RWPE2 (cell line): ENCODE measurements around the gene ZDHHC17.

ENCODE experiments used
- ATAC-seq: fragments of 200-7000 bp; cut with Tn5 transposase; 3 replicates; pipeline ENCODE4 v1.9.1; 2021; ENCODE audit warnings: low read depth
- DNase-seq: peaks from one replicate; pipeline ENCODE4 v3.0.0-alpha.2; 2020; ENCODE audit warnings: low spot score
- H3K27ac ChIP-seq: fragments of 450-650 bp; 2 replicates; pipeline ENCODE4 v1.5.1; 2017; ENCODE audit warnings: mild to moderate bottlenecking; ENCODE audit not compliant: poor library complexity, severe bottlenecking
- H3K27me3 ChIP-seq: fragments of 250-450 bp; sonication (Bioruptor Pico); 2 replicates; pipeline ENCODE4 v1.5.1; 2021; ENCODE audit warnings: mild to moderate bottlenecking, moderate library complexity; ENCODE audit not compliant: insufficient read depth, poor library complexity, severe bottlenecking
- H3K36me3 ChIP-seq: fragments of 250-450 bp; sonication (Bioruptor Pico); 2 replicates; pipeline ENCODE4 v1.5.1; 2020; ENCODE audit warnings: low read depth, mild to moderate bottlenecking, moderate library complexity
- H3K4me1 ChIP-seq: fragments of 250-450 bp; sonication (Bioruptor Pico); 2 replicates; pipeline ENCODE4 v1.5.1; 2021; ENCODE audit warnings: mild to moderate bottlenecking, moderate library complexity; ENCODE audit not compliant: insufficient read depth, poor library complexity, severe bottlenecking
- H3K4me3 ChIP-seq: fragments of 250-450 bp; sonication (Bioruptor Pico); 2 replicates; pipeline ENCODE4 v1.5.1; 2021; ENCODE audit warnings: mild to moderate bottlenecking, moderate library complexity; ENCODE audit not compliant: severe bottlenecking
- H3K9me3 ChIP-seq: fragments of 250-450 bp; sonication (Bioruptor Pico); 2 replicates; pipeline ENCODE4 v1.5.1; 2021; ENCODE audit warnings: mild to moderate bottlenecking, moderate library complexity; ENCODE audit not compliant: severe bottlenecking
- TF ChIP-seq, protein P1 (sequence below): fragments of 450-650 bp; IDR thresholded peaks from one replicate; pipeline ENCODE4 v1.5.1; 2017; ENCODE audit warnings: mild to moderate bottlenecking, moderate library complexity; ENCODE audit not compliant: poor library complexity, severe bottlenecking

ZDHHC17 gene

DNA sequence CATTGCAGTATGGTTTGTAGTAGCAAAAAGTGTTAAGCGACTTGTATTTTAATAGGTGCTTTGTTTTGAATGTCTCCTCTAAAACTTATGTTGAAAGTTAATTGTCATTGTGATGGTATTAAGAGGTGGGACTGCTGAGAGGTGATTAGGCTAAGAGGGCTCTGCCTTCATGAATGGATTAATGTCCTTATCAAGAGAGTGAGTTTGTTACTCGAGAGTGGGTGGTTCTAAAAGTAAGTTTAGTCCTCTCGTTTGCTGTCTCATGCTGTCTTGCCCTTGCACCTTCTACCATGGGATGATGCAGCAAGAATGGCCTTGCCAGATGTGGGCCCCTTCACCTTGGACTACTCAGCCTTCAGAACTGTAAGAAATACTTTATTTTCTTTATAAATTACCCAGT, 17.4 kb downstream of the ZDHHC17 start:
- no peaks in the 10 kb centered on the region for H3K27me3 ChIP-seq
- H3K4me1 ChIP-seq, result peaks cover 6% of the 10 kb centered on the region
- TF ChIP-seq, protein P1, sequence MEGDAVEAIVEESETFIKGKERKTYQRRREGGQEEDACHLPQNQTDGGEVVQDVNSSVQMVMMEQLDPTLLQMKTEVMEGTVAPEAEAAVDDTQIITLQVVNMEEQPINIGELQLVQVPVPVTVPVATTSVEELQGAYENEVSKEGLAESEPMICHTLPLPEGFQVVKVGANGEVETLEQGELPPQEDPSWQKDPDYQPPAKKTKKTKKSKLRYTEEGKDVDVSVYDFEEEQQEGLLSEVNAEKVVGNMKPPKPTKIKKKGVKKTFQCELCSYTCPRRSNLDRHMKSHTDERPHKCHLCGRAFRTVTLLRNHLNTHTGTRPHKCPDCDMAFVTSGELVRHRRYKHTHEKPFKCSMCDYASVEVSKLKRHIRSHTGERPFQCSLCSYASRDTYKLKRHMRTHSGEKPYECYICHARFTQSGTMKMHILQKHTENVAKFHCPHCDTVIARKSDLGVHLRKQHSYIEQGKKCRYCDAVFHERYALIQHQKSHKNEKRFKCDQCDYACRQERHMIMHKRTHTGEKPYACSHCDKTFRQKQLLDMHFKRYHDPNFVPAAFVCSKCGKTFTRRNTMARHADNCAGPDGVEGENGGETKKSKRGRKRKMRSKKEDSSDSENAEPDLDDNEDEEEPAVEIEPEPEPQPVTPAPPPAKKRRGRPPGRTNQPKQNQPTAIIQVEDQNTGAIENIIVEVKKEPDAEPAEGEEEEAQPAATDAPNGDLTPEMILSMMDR, result no peak
- no peak overlapping the region for H3K27ac ChIP-seq
- H3K9me3 ChIP-seq, result no peaks in the 10 kb centered on the region
- no peak overlapping the region for H3K4me3 ChIP-seq
- ATAC-seq, result no peak
- DNase-seq, result no peak
- no peaks in the 10 kb centered on the region for H3K36me3 ChIP-seq

GRCh38 chr12:76782526-76782925, 18.6 kb downstream of the ZDHHC17 start:
- ATAC-seq (no peak), DNase-seq (no peak)
- no peak overlapping the region for H3K4me3 ChIP-seq
- H3K27me3 ChIP-seq, result no peaks in the 10 kb centered on the region
- no peak overlapping the region for H3K27ac ChIP-seq
- H3K9me3 ChIP-seq, result no peaks in the 10 kb centered on the region
- TF ChIP-seq, protein P1, result no peak
- no peaks in the 10 kb centered on the region for H3K36me3 ChIP-seq
- H3K4me1 ChIP-seq, result peaks cover 6% of the 10 kb centered on the region

DNA sequence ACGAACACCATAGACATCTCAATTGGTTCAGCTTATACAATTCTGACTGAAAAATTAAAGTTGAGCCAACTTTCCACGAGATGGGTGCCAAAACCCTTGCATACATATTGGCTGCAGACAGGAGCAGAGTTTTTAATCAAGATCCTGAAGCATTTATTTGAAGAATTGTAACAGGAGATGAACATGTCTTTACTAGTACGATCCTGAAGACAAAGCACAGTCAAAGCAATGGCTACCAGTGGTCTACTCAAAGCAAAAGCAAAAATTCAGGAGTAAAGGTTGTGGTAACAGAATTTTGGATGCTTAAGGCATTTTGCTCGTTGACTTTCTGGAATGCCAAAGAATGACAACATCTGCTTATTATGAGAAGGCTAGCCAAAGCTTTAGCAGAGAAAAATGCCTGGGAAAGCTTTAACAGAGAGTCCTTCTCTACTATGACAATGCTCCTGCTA, 20.7 kb downstream of the ZDHHC17 start:
- Histone ChIP-seq H3K4me3 (no peak overlapping the region), H3K4me1 (peaks cover 6% of the 10 kb centered on the region), H3K27me3 (no peaks in the 10 kb centered on the region), H3K36me3 (no peaks in the 10 kb centered on the region), H3K9me3 (no peaks in the 10 kb centered on the region), H3K27ac (no peak overlapping the region)
- no peak for ATAC-seq
- DNase-seq, result no peak
- TF ChIP-seq, protein P1, result no peak

- Histone ChIP-seq H3K4me1 (peaks cover 6% of the 10 kb centered on the region), H3K36me3 (no peaks in the 10 kb centered on the region), H3K9me3 (no peaks in the 10 kb centered on the region), H3K4me3 (no peak overlapping the region), H3K27me3 (no peaks in the 10 kb centered on the region), H3K27ac (no peak overlapping the region)
- ATAC-seq, result no peak
- TF ChIP-seq, protein P1, result no peak
- DNase-seq, result no peak
Observed at GRCh38 chr12:76785407-76785806, 21.5 kb downstream of the ZDHHC17 start.

DNA sequence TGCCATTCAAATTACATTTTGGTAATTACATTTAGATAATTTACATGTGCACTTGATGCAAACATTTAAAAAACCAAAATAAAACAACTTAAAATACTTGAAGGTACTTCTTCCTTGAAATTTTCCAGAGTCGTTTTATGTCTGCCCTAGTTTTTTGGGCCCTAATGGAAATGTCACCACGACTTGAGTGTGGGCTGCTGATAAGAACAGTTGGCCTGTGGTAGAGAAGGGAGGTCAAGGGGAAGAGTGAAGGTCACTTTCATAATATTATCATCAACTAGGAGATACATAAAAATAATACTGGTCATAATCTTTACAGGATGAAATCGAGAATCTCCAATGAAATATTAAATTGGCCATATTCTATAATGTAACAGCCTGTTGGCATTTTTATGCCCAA, 23.1 kb downstream of the ZDHHC17 start:
- no peak for ATAC-seq
- no peak for DNase-seq
- Histone ChIP-seq H3K9me3 (peaks cover 2% of the 10 kb centered on the region), H3K27me3 (no peaks in the 10 kb centered on the region), H3K27ac (no peak overlapping the region), H3K4me1 (peaks cover 15% of the 10 kb centered on the region), H3K4me3 (no peak overlapping the region), H3K36me3 (no peaks in the 10 kb centered on the region)
- TF ChIP-seq, protein P1, result no peak
